Vein endothelial cell (primary cell): ENCODE measurements around the gene CSNK1G2. TPM values are rescaled to one million over a fixed set of nuclear protein-coding genes. Genes with fewer than 3 reads are reported as not detected.

Experiments
- small RNA-seq: library from RNA; depleted of rRNA; stranded (forward); fragments of <200 nt; gene quantifications from one replicate; pipeline ENCODE3, GENCODE V24; 2012
- total RNA-seq: library from RNA; depleted of rRNA; stranded (reverse); fragments of >200 nt; gene quantifications from 2 replicates; pipeline ENCODE4 v1.2.3, GENCODE V29; 2012

Gene CSNK1G2
- total RNA-seq: 95.4 and 103 TPM in 2 replicates

DNA sequence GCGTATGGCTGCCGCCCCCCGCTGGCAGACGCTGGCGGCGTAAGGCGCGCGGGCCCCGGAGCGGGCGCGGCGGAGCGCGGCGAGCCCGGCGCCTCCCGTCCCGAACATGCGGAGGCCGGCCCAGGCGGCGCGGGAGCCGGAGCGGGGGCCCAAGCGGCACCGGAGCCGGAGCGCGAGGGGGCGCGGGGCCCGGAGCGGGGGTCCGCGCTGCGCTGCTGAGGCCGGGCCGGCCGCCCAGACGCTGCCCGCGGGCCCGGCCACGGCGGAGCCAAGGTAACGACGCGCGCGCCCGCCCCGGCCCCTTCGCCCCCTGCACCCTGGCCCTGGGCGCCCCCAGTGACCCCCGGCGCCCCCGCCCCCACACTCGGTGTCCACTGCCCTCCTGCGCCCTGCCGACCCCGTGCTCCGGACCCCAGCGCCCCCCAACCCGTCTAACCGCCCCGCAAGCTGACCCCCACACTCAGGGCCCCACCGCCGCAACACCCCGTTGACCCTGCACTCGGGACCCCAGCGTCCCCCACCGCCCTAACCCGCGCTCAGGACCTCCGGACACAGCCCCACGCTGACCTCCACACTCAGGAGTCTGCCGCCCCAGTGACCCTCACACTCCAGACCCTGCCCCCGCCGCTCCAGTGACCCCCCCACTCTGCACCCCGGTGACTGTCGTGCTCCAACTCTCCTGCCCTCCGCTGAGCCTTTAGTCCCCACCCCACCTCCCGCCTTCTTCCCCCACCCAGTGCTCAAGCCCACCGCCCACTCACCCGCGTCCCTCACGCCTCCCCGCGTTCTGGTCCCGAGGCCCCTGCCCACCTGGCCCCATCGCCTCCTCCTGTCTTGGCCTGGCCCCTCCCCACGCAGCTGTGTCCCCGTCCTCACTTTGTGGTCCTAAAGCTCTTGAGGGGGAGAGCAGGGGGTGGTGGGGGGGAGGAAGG is at the start of gene CSNK1G2:
Gene CSNK1G2 (plus strand): TSS at position 27 of the 932 bp plus-strand sequence. CDS start 28,601 bp downstream, outside the sequence.

GRCh38 chr19:1905110-1905862 is 35.7 kb upstream of the CSNK1G2 start, which contains the start of the genes ADAT3 and SCAMP4:
ADAT3 (plus strand) TSS chr19:1905399; CDS start chr19:1912048, 6,649 bp downstream.
SCAMP4 (plus strand) TSS chr19:1905399; CDS start chr19:1915020, 9,621 bp downstream.

DNA sequence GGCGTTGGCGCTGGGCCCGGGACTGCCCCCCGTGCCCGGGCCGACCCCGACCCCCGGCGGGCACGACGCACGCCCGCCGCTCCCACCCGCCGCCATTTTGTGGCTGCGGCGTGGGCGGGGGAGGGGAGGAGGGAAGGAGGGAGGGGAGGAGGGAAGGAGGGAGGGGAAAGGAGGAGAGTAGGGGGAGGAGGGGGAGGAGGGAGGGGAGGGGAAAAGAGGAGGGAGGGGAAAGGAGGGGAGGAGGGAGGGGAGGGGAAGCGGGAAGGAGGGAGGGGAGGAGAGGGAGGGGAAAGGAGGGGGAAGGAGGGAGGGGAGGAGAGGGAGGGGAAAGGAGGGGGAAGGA is 74.6 kb downstream of the CSNK1G2 start, which contains the start of gene BTBD2:
Gene BTBD2 (minus strand): TSS at position 107 of the 343 bp plus-strand sequence. CDS start 11 bp downstream, at position 96.

Small RNA genes within 50 kb of the gene (small RNA-seq; reads per million reads assigned to genes)
- gene AC007136.1: not detected

Other genes with a start within 250 kb of the CSNK1G2 start
- not detected in 2 replicates for gene ONECUT3, start 187.7 kb upstream of the CSNK1G2 start, total RNA-seq
- 1.6 and 1.7 TPM in 2 replicates for gene ATP8B3, start 128.9 kb upstream of the CSNK1G2 start, total RNA-seq
- 18.0 and 22.5 TPM in 2 replicates for gene REXO1, start 92.7 kb upstream of the CSNK1G2 start, total RNA-seq
- gene KLF16, start 77.6 kb upstream of the CSNK1G2 start, total RNA-seq: 11.8 and 17.0 TPM in 2 replicates
- gene ABHD17A, start 55.7 kb upstream of the CSNK1G2 start, total RNA-seq: 110 and 136 TPM in 2 replicates
- gene ADAT3, start 35.8 kb upstream of the CSNK1G2 start, total RNA-seq: 5.2 and 5.5 TPM in 2 replicates
- gene SCAMP4, start 35.8 kb upstream of the CSNK1G2 start, total RNA-seq: 60.9 and 79.4 TPM in 2 replicates
- 52.0 and 91.8 TPM in 2 replicates for gene BTBD2, start 74.5 kb downstream of the CSNK1G2 start, total RNA-seq
- 82.3 and 126 TPM in 2 replicates for gene MKNK2, start 110.1 kb downstream of the CSNK1G2 start, total RNA-seq
- gene MOB3A, start 155.2 kb downstream of the CSNK1G2 start, total RNA-seq: 40.6 and 45.1 TPM in 2 replicates
- gene IZUMO4, start 155.7 kb downstream of the CSNK1G2 start, total RNA-seq: 0.96 and 2.0 TPM in 2 replicates
- 144 and 203 TPM in 2 replicates for gene AP3D1, start 210.4 kb downstream of the CSNK1G2 start, total RNA-seq
- 8.1 and 8.5 TPM in 2 replicates for gene DOT1L, start 222.8 kb downstream of the CSNK1G2 start, total RNA-seq